ENCODE results near the gene ZMYND19.

ZMYND19 gene

GRCh38 chr9:137634016-137634415 is 43.7 kb upstream of the ZMYND19 start:
- H4K20me1 ChIP-seq (ENCODE audit: insufficient read depth, low read length), result no peaks in the 10 kb centered on the region
- no peak overlapping the region for H3K4me2 ChIP-seq (ENCODE audit: low read depth, low read length)
- no peak for TF ChIP-seq CTCF (IDR thresholded peaks at IDR 0.05; ENCODE audit: low read length)
- no peak for TF ChIP-seq EZH2 (optimal IDR thresholded peaks at IDR 0.05; ENCODE audit: low read depth, low read length)
- no peak for TF ChIP-seq EZH2phosphoT487 (IDR thresholded peaks at IDR 0.05; ENCODE audit: low read length)

GRCh38 chr9:137632230-137633161 is 42.2 kb upstream of the ZMYND19 start:
- Histone ChIP-seq H4K20me1 (ENCODE audit: insufficient read depth, low read length) (no peaks in the 10 kb centered on the region), H3K27me3 (replicated peaks; ENCODE audit: insufficient read depth, low read length) (no peaks in the 10 kb centered on the region), H3K9me3 (replicated peaks; ENCODE audit: insufficient read depth, low read length) (no peaks in the 10 kb centered on the region), H3K27ac (ENCODE audit: low read length) (no peak overlapping the region), H3K4me3 (ENCODE audit: low read length) (no peak overlapping the region), H3F3A (ENCODE audit: insufficient read depth, low read length) (no peaks in the 10 kb centered on the region; the same call in 1 of the 2 replicates), H3K79me2 (ENCODE audit: low read length) (peaks cover 93% of the 10 kb centered on the region), H3K9me2 (replicated peaks; ENCODE audit: insufficient read depth, low read length) (no peaks in the 10 kb centered on the region), H3K4me2 (ENCODE audit: low read depth, low read length) (no peak overlapping the region), H3K9ac (ENCODE audit: low read length) (no peak overlapping the region), H3K4me1 (ENCODE audit: low read length) (no peaks in the 10 kb centered on the region; the same call in 1 of the 2 replicates), H2AFZ (ENCODE audit: low read length) (no peak overlapping the region), H3K36me3 (replicated peaks; ENCODE audit: insufficient read depth, low read length) (no peaks in the 10 kb centered on the region)
- DNase-seq, result no peak
- TF ChIP-seq EZH2phosphoT487 (IDR thresholded peaks at IDR 0.05; ENCODE audit: low read length) (no peak), EZH2 (optimal IDR thresholded peaks at IDR 0.05; ENCODE audit: low read depth, low read length) (no peak), CTCF (IDR thresholded peaks at IDR 0.05; ENCODE audit: low read length) (no peak)

More at GRCh38 chr9:137634016-137634415, 43.7 kb upstream of the ZMYND19 start:
- peaks cover 6% of the 10 kb centered on the region; the same call in 1 of the 2 replicates for H3K4me1 ChIP-seq (ENCODE audit: low read length)
- H3K27me3 ChIP-seq (replicated peaks; ENCODE audit: insufficient read depth, low read length), result no peaks in the 10 kb centered on the region
- no peak overlapping the region for H3K4me3 ChIP-seq (ENCODE audit: low read length)
- no peak overlapping the region for H3K9ac ChIP-seq (ENCODE audit: low read length)
- DNase-seq, result no peak
- H3K36me3 ChIP-seq (replicated peaks; ENCODE audit: insufficient read depth, low read length), result no peaks in the 10 kb centered on the region
- no peaks in the 10 kb centered on the region for H3K9me2 ChIP-seq (replicated peaks; ENCODE audit: insufficient read depth, low read length)
- H2AFZ ChIP-seq (ENCODE audit: low read length), result no peak overlapping the region
- no peak overlapping the region for H3K27ac ChIP-seq (ENCODE audit: low read length)
- peaks cover 93% of the 10 kb centered on the region for H3K79me2 ChIP-seq (ENCODE audit: low read length)
- no peaks in the 10 kb centered on the region for H3K9me3 ChIP-seq (replicated peaks; ENCODE audit: insufficient read depth, low read length)
- H3F3A ChIP-seq (ENCODE audit: insufficient read depth, low read length), result peaks cover 3% of the 10 kb centered on the region; the same call in 1 of the 2 replicates

- Histone ChIP-seq H3K27ac (ENCODE audit: low read length) (no peak overlapping the region), H3K4me1 (ENCODE audit: low read length) (no peaks in the 10 kb centered on the region; the same call in 1 of the 2 replicates), H3K4me2 (ENCODE audit: low read depth, low read length) (no peak overlapping the region), H3K9ac (ENCODE audit: low read length) (no peak overlapping the region), H3K9me2 (replicated peaks; ENCODE audit: insufficient read depth, low read length) (no peaks in the 10 kb centered on the region), H3K36me3 (replicated peaks; ENCODE audit: insufficient read depth, low read length) (no peaks in the 10 kb centered on the region), H3K4me3 (ENCODE audit: low read length) (no peak overlapping the region), H4K20me1 (ENCODE audit: insufficient read depth, low read length) (no peaks in the 10 kb centered on the region), H2AFZ (ENCODE audit: low read length) (no peak overlapping the region), H3K9me3 (replicated peaks; ENCODE audit: insufficient read depth, low read length) (no peaks in the 10 kb centered on the region), H3K79me2 (ENCODE audit: low read length) (peaks cover 95% of the 10 kb centered on the region), H3F3A (ENCODE audit: insufficient read depth, low read length) (no peaks in the 10 kb centered on the region), H3K27me3 (replicated peaks; ENCODE audit: insufficient read depth, low read length) (no peaks in the 10 kb centered on the region)
- TF ChIP-seq EZH2 (optimal IDR thresholded peaks at IDR 0.05; ENCODE audit: low read depth, low read length) (no peak), EZH2phosphoT487 (IDR thresholded peaks at IDR 0.05; ENCODE audit: low read length) (no peak), CTCF (IDR thresholded peaks at IDR 0.05; ENCODE audit: low read length) (no peak)
- no peak for DNase-seq
Measured at GRCh38 chr9:137631345-137632229, 41.3 kb upstream of the ZMYND19 start.

All from MM.1S (cell line).